Measurements from ENCODE around the gene DPPA4. TPM values are rescaled to one million over a fixed set of nuclear protein-coding genes. Genes with fewer than 3 reads are reported as not detected.

Gene DPPA4
- under 1 TPM in 1 of 4 donors, not detected in 3; 0.16 TPM for total RNA-seq
- 1 to 10 TPM in 1 of 3 donors, not detected in 2; 1.1 TPM for polyA plus RNA-seq

GRCh38 chr3:109337393-109337792, at the start of gene DPPA4:
DPPA4 (minus strand) TSS chr3:109337546; CDS start chr3:109337517, 29 bp downstream.
- TF ChIP-seq CTCF (IDR thresholded peaks at IDR 0.05) (no peak), POLR2A (IDR thresholded peaks at IDR 0.05) (no peak), POLR2AphosphoS5 (IDR thresholded peaks at IDR 0.05) (no peak), EP300 (IDR thresholded peaks at IDR 0.05) (no peak)
- no peaks in the 10 kb centered on the region for H3K4me1 ChIP-seq
- H3K4me3 ChIP-seq, result peak within 1 kb of the TSS in 3 of 4 donors; percentile 16 to 34 (median 25)
- no peaks in the 10 kb centered on the region for H3K36me3 ChIP-seq
- intact Hi-C loops (cut with DNase I), result no loop called here
- H3K27me3 ChIP-seq, result no peaks in the 10 kb centered on the region
- 61 to 89% methylated on average over 5 of the region's 5 CpGs for WGBS, 2 donors
- DNase-seq, result no peak
- H3K9me3 ChIP-seq, result no peaks in the 10 kb centered on the region
- H3K27ac ChIP-seq, result no peak within 1 kb of the TSS

GRCh38 chr3:109385442-109386318, 48.3 kb upstream of the DPPA4 start:
- intact Hi-C loops (cut with DNase I), result no loop called here

GRCh38 chr3:109384164-109384563, 46.8 kb upstream of the DPPA4 start:
- H3K27ac ChIP-seq, result no peak overlapping the region
- H3K27me3 ChIP-seq, result no peaks in the 10 kb centered on the region
- 40 to 77% methylated on average over 1 of the region's 1 CpG for WGBS, 2 donors
- H3K4me1 ChIP-seq, result no peaks in the 10 kb centered on the region
- H3K36me3 ChIP-seq, result no peaks in the 10 kb centered on the region
- no peaks in the 10 kb centered on the region for H3K9me3 ChIP-seq
- DNase-seq, result no peak
- H3K4me3 ChIP-seq, result no peak overlapping the region
- TF ChIP-seq POLR2A (IDR thresholded peaks at IDR 0.05) (no peak), EP300 (IDR thresholded peaks at IDR 0.05) (no peak), CTCF (IDR thresholded peaks at IDR 0.05) (no peak), POLR2AphosphoS5 (IDR thresholded peaks at IDR 0.05) (no peak)
- intact Hi-C loops (cut with DNase I), result no loop called here

More at GRCh38 chr3:109385442-109386318, 48.3 kb upstream of the DPPA4 start:
- no peak overlapping the region for H3K4me3 ChIP-seq
- TF ChIP-seq CTCF (IDR thresholded peaks at IDR 0.05) (no peak), POLR2AphosphoS5 (IDR thresholded peaks at IDR 0.05) (no peak), POLR2A (IDR thresholded peaks at IDR 0.05) (no peak), EP300 (IDR thresholded peaks at IDR 0.05) (no peak)
- WGBS, 2 donors, result 49 to 70% methylated on average over 7 of the region's 7 CpGs
- H3K36me3 ChIP-seq, result no peaks in the 10 kb centered on the region
- H3K27ac ChIP-seq, result no peak overlapping the region
- no peaks in the 10 kb centered on the region for H3K9me3 ChIP-seq
- DNase-seq, result no peak
- H3K27me3 ChIP-seq, result no peaks in the 10 kb centered on the region
- no peaks in the 10 kb centered on the region for H3K4me1 ChIP-seq

GRCh38 chr3:109382588-109382987, 45.2 kb upstream of the DPPA4 start:
- no peak overlapping the region for H3K4me3 ChIP-seq
- no peak overlapping the region for H3K27ac ChIP-seq
- intact Hi-C loops (cut with DNase I), result no loop called here
- TF ChIP-seq POLR2A (IDR thresholded peaks at IDR 0.05) (no peak), POLR2AphosphoS5 (IDR thresholded peaks at IDR 0.05) (no peak), CTCF (IDR thresholded peaks at IDR 0.05) (no peak), EP300 (IDR thresholded peaks at IDR 0.05) (no peak)
- no peak for DNase-seq
- WGBS, 2 donors, result 54 to 61% methylated on average over 7 of the region's 7 CpGs
- H3K9me3 ChIP-seq, result no peaks in the 10 kb centered on the region
- no peaks in the 10 kb centered on the region for H3K4me1 ChIP-seq
- no peaks in the 10 kb centered on the region for H3K36me3 ChIP-seq
- H3K27me3 ChIP-seq, result no peaks in the 10 kb centered on the region
